ENCODE data around the gene MR1.
"Not testable (repeated sequence)": the region's sequence is repeated elsewhere in the genome, so short reads cannot be mapped to it uniquely, and the experiment has no call there.

Gene MR1

DNA sequence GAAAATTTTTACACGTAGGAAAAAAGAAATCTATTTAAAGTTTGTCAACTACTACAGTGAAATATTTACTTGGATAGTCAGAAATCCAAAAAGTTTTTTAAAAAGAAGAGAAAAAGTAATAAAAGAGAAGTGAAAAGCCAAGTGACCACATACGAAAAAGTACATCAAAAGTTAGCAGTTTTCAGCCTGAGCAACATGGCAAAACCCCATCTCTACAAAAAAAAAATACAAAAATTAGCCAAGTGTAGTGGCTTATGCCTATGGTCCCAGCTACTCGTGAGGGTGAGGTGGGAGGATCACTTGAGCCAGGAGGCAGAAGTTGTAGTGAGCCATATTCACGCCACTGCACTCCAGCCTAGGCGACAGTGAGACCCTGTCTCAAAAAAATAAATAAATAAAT lies 5.2 kb upstream of the MR1 start:
- no peak overlapping the region for H3K4me3 ChIP-seq (ENCODE audit: low read depth, low read length)
- TF ChIP-seq CTCF (IDR thresholded peaks at IDR 0.05; ENCODE audit: borderline replicate concordance, insufficient read depth, low read depth, low read length): no peak

- no peak for TF ChIP-seq CTCF (IDR thresholded peaks at IDR 0.05; ENCODE audit: borderline replicate concordance, insufficient read depth, low read depth, low read length)
- no peak overlapping the region for H3K4me3 ChIP-seq (ENCODE audit: low read depth, low read length)
Observed at GRCh38 chr1:181032535-181032934, 1.2 kb upstream of the MR1 start.

DNA sequence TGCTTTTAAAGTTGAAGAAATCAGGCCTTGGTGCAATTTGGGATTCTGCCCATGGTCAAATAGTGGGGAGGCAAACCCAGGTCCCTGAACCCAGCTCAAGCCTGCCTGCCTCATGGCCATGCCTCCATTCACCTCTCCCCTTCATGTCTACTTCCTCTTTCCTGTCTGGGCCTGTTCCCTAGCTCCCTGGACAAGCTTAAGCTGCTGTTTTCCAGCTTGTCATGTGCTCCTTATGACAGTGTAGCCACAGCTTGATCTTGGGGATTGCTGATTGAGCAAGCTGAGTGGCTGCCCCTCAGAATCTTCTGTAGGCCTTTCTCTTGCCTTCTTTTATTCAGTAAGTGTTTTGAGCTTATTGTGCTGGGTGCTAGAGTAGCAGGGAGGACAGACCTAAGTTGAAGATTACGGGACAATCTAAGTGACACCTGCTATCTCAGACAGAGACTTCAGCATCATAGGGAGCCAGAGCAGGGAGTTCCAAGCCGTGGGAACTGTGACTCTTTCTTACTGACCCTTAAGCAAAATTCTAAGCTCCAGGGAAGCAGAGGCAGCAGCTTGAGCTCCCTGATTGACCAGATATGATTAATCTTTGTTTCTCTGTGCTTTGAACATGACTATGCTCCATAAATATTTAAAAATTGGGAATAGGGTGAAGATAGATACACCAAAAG lies 520 bp upstream of the MR1 start:
- TF ChIP-seq CTCF (IDR thresholded peaks at IDR 0.05; ENCODE audit: borderline replicate concordance, insufficient read depth, low read depth, low read length): no peak
- peak overlapping the region; percentile 7 for H3K4me3 ChIP-seq (ENCODE audit: low read depth, low read length)

DNA sequence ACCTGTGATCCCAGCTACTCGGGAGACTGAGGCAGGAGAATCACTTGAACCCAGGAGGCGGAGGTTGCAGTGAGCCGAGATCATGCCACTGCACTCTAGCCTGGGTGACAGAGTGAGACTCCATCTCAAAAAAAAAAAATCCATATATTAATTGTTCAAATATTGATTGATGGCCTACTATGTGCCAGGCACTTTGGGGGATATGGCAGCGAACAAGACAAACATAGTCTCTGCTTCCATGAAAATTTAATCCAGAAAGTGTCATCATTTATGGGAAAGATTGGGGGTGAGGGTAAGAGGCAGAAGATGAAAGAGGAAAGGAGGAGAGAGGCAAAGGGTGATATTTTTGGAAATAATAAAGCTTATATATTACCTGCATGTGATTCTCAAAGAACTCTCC lies 1.4 kb downstream of the MR1 start:
- not testable (repeated sequence) for H3K4me3 ChIP-seq (ENCODE audit: low read depth, low read length)

DNA sequence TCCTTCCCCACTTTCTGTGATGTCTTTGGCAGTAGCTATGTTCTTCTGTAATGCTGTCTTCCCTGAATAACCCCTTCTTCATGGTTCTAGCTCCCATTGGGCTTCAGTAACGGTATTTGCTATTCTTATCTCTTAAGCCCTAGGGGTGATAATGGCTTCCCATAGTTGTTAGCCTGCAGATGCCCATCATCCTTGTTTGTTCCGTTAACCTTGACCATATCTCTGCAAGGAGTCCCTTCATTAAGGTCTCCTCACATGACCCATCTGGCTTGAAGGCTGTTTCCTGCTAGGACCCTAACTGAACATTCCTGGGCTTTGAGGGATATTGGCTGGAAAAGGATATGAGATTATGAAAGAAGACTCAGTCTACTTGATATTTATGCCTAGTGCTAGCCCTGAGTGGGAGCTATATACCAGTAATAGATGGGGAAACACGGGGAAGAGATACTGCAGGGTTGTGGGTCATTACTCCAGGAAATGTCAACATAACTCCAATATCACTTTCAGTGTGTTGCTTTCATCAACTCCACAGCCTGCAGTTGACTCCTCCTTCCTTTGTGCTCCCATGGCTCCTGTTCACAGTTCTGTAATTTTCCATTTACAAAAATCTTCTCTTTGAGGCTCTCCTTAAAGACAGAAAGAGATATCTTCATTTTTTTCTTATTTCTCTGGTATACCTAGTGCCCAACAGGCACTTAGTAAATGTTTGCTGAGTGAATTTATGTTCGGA lies 2.5 kb downstream of the MR1 start:
- no peak for TF ChIP-seq CTCF (IDR thresholded peaks at IDR 0.05; ENCODE audit: borderline replicate concordance, insufficient read depth, low read depth, low read length)
- H3K4me3 ChIP-seq (ENCODE audit: low read depth, low read length): no peak overlapping the region

GRCh38 chr1:181037386-181037785 lies 3.6 kb downstream of the MR1 start:
- TF ChIP-seq CTCF (IDR thresholded peaks at IDR 0.05; ENCODE audit: borderline replicate concordance, insufficient read depth, low read depth, low read length): no peak

GRCh38 chr1:181038399-181038873 lies 4.7 kb downstream of the MR1 start:
- H3K4me3 ChIP-seq (ENCODE audit: low read depth, low read length): no peak overlapping the region
- TF ChIP-seq CTCF (IDR thresholded peaks at IDR 0.05; ENCODE audit: borderline replicate concordance, insufficient read depth, low read depth, low read length): peak; percentile 85

More at GRCh38 chr1:181037386-181037785, 3.6 kb downstream of the MR1 start:
- no peak overlapping the region for H3K4me3 ChIP-seq (ENCODE audit: low read depth, low read length)
